Measurements from ENCODE around the gene GLTP. TPM values are rescaled to one million over a fixed set of nuclear protein-coding genes. Genes with fewer than 3 reads are reported as not detected.
"Not testable (repeated sequence)": the region's sequence is repeated elsewhere in the genome, so short reads cannot be mapped to it uniquely, and the experiment has no call there.

GLTP gene
- total and polyA plus RNA-seq, 3 experiments from 2014 or later: 39.3 to 67.4 (median 42.7) TPM

GRCh38 chr12:109863847-109864712 lies 16.3 kb downstream of the GLTP start:
- Mint-ChIP-seq H3K4me1 (peaks cover 27 to 45% (median 42%) of the 10 kb centered on the region in 3 donors), H3K27me3 (peaks cover 0 to 1% of the 10 kb centered on the region in 2 donors), H3K4me3 (peak overlapping the region in 6 of 7 donors; percentile 29 to 79 (median 54)), H3K9me3 (no peaks in the 10 kb centered on the region), H3K36me3 (peaks cover 0 to 16% (median 4%) of the 10 kb centered on the region in 3 donors), H3K27ac (peak overlapping the region; percentile 74 to 96 (median 90))
- Histone ChIP-seq H3K4me1 (ENCODE audit: insufficient read depth, low read length) (peaks cover 14% of the 10 kb centered on the region), H3K4me3 (ENCODE audit: low read length) (no peak overlapping the region), H3K9me3 (ENCODE audit: low read length) (no peaks in the 10 kb centered on the region), H3K27me3 (ENCODE audit: insufficient read depth, low read length, poor library complexity, severe bottlenecking) (no peaks in the 10 kb centered on the region), H3K27ac (ENCODE audit: low read depth, low read length) (no peak overlapping the region), H3K36me3 (ENCODE audit: insufficient read depth, low read length) (peaks cover 3% of the 10 kb centered on the region)
- POLR2A ChIA-PET: no interaction called here
- peak in 1 of 5 donors; percentile 13 for DNase-seq
- CTCF ChIA-PET: interaction anchor here (0.8 to 1.8 kb wide), 6 partner anchors 9 to 59 kb away, joined by 3 to 8 read pairs (median 4); partner anchors contain the start of gene TCHP

- CTCF ChIA-PET: interaction anchor here (1.3 to 1.8 kb wide), 3 partner anchors 8 to 17 kb away, joined by 3 to 8 read pairs (median 6); no protein-coding TSS in a partner anchor
- peaks cover 14% of the 10 kb centered on the region for H3K4me1 ChIP-seq (ENCODE audit: insufficient read depth, low read length)
- H3K9me3 ChIP-seq (ENCODE audit: low read length); POLR2A ChIA-PET; H3K27ac ChIP-seq (ENCODE audit: low read depth, low read length); H3K27me3 ChIP-seq (ENCODE audit: insufficient read depth, low read length, poor library complexity, severe bottlenecking); H3K9me3 Mint-ChIP-seq; DNase-seq; H3K27me3 Mint-ChIP-seq; H3K4me3 ChIP-seq (ENCODE audit: low read length); H3K4me3 Mint-ChIP-seq: not testable (repeated sequence)
- Mint-ChIP-seq H3K27ac (peak overlapping the region in 2 of 8 donors; percentile 33 to 58), H3K4me1 (peaks cover 27 to 48% (median 41%) of the 10 kb centered on the region in 3 donors), H3K36me3 (peaks cover 0 to 27% (median 6%) of the 10 kb centered on the region in 3 donors)
- H3K36me3 ChIP-seq (ENCODE audit: insufficient read depth, low read length): peaks cover 11% of the 10 kb centered on the region
These were observed 17.9 kb downstream of the GLTP start for GRCh38 chr12:109862491-109862890.

- Mint-ChIP-seq H3K27me3 (peaks cover 0 to 1% of the 10 kb centered on the region in 2 donors), H3K36me3 (peaks cover 0 to 33% (median 6%) of the 10 kb centered on the region in 3 donors), H3K27ac (peak overlapping the region in 1 of 8 donors; percentile 65), H3K4me1 (peaks cover 27 to 48% (median 41%) of the 10 kb centered on the region in 3 donors), H3K4me3 (no peak overlapping the region), H3K9me3 (no peaks in the 10 kb centered on the region)
- Histone ChIP-seq H3K4me3 (ENCODE audit: low read length) (no peak overlapping the region), H3K36me3 (ENCODE audit: insufficient read depth, low read length) (peaks cover 16% of the 10 kb centered on the region), H3K27ac (ENCODE audit: low read depth, low read length) (no peak overlapping the region), H3K4me1 (ENCODE audit: insufficient read depth, low read length) (peaks cover 14% of the 10 kb centered on the region), H3K9me3 (ENCODE audit: low read length) (no peaks in the 10 kb centered on the region), H3K27me3 (ENCODE audit: insufficient read depth, low read length, poor library complexity, severe bottlenecking) (no peaks in the 10 kb centered on the region)
- ChIA-PET CTCF (interaction anchor here (1.1 to 1.8 kb wide), 2 partner anchors 17 kb away, joined by 4 to 6 read pairs; no protein-coding TSS in a partner anchor), POLR2A (no interaction called here)
- no peak for DNase-seq
These were observed 18.5 kb downstream of the GLTP start for GRCh38 chr12:109861689-109862314.

GRCh38 chr12:109860977-109861376 lies 19.4 kb downstream of the GLTP start:
- CTCF ChIA-PET: interaction anchor here (1.1 kb wide), 1 partner anchor 16 kb away, joined by 4 read pairs; no protein-coding TSS in a partner anchor

GRCh38 chr12:109858764-109859163 lies 21.6 kb downstream of the GLTP start:
- Mint-ChIP-seq H3K27ac (peak overlapping the region in 5 of 8 donors; percentile 37 to 94 (median 79)), H3K27me3 (peaks cover 0 to 2% of the 10 kb centered on the region in 2 donors), H3K36me3 (peaks cover 0 to 58% (median 6%) of the 10 kb centered on the region in 3 donors), H3K9me3 (no peaks in the 10 kb centered on the region), H3K4me1 (peaks cover 13 to 20% (median 15%) of the 10 kb centered on the region in 3 donors), H3K4me3 (no peak overlapping the region)
- Histone ChIP-seq H3K4me3 (ENCODE audit: low read length) (no peak overlapping the region), H3K27ac (ENCODE audit: low read depth, low read length) (no peak overlapping the region), H3K9me3 (ENCODE audit: low read length) (no peaks in the 10 kb centered on the region), H3K36me3 (ENCODE audit: insufficient read depth, low read length) (peaks cover 16% of the 10 kb centered on the region), H3K4me1 (ENCODE audit: insufficient read depth, low read length) (peaks cover 3% of the 10 kb centered on the region), H3K27me3 (ENCODE audit: insufficient read depth, low read length, poor library complexity, severe bottlenecking) (no peaks in the 10 kb centered on the region)
- CTCF ChIA-PET: interaction anchor here (8.0 kb wide), 1 partner anchor 14 kb away, joined by 61 read pairs; no protein-coding TSS in a partner anchor
- no peak for DNase-seq
- POLR2A ChIA-PET: no interaction called here

More at GRCh38 chr12:109860977-109861376, 19.4 kb downstream of the GLTP start:
- POLR2A ChIA-PET: no interaction called here
- H3K4me3 Mint-ChIP-seq: no peak overlapping the region
- H3K36me3 Mint-ChIP-seq: peaks cover 0 to 41% (median 6%) of the 10 kb centered on the region in 3 donors
- H3K4me1 Mint-ChIP-seq: peaks cover 27 to 42% (median 36%) of the 10 kb centered on the region in 3 donors
- Histone ChIP-seq H3K27me3 (ENCODE audit: insufficient read depth, low read length, poor library complexity, severe bottlenecking) (no peaks in the 10 kb centered on the region), H3K27ac (ENCODE audit: low read depth, low read length) (no peak overlapping the region), H3K36me3 (ENCODE audit: insufficient read depth, low read length) (peaks cover 16% of the 10 kb centered on the region), H3K9me3 (ENCODE audit: low read length) (no peaks in the 10 kb centered on the region), H3K4me3 (ENCODE audit: low read length) (no peak overlapping the region), H3K4me1 (ENCODE audit: insufficient read depth, low read length) (peaks cover 14% of the 10 kb centered on the region)
- no peak for DNase-seq
- peaks cover 0 to 1% of the 10 kb centered on the region in 2 donors for H3K27me3 Mint-ChIP-seq
- peak overlapping the region in 1 of 8 donors; percentile 57 for H3K27ac Mint-ChIP-seq
- H3K9me3 Mint-ChIP-seq: no peaks in the 10 kb centered on the region

GRCh38 chr12:109857715-109858114 lies 22.6 kb downstream of the GLTP start:
- H3K36me3 ChIP-seq (ENCODE audit: insufficient read depth, low read length): peaks cover 16% of the 10 kb centered on the region
- no peak for DNase-seq
- H3K27ac ChIP-seq (ENCODE audit: low read depth, low read length): no peak overlapping the region
- ChIA-PET CTCF (interaction anchor here (8.0 kb wide), 1 partner anchor 13 kb away, joined by 61 read pairs; no protein-coding TSS in a partner anchor), POLR2A (no interaction called here)
- H3K9me3 ChIP-seq (ENCODE audit: low read length): no peaks in the 10 kb centered on the region
- Mint-ChIP-seq H3K27me3 (peaks cover 0 to 2% of the 10 kb centered on the region in 2 donors), H3K4me3 (peak overlapping the region in 1 of 7 donors; percentile 40), H3K36me3 (peaks cover 0 to 64% (median 8%) of the 10 kb centered on the region in 3 donors), H3K27ac (peak overlapping the region in 4 of 8 donors; percentile 29 to 83 (median 56)), H3K9me3 (no peaks in the 10 kb centered on the region), H3K4me1 (peaks cover 6 to 16% (median 9%) of the 10 kb centered on the region in 3 donors)
- no peak overlapping the region for H3K4me3 ChIP-seq (ENCODE audit: low read length)
- H3K4me1 ChIP-seq (ENCODE audit: insufficient read depth, low read length): no peaks in the 10 kb centered on the region
- H3K27me3 ChIP-seq (ENCODE audit: insufficient read depth, low read length, poor library complexity, severe bottlenecking): no peaks in the 10 kb centered on the region

- DNase-seq: no peak
- CTCF ChIA-PET: interaction anchor here (1.1 to 8.0 kb wide), 3 partner anchors 8 to 44 kb away, joined by 3 to 61 read pairs (median 8); no protein-coding TSS in a partner anchor
- Histone ChIP-seq H3K36me3 (ENCODE audit: insufficient read depth, low read length) (peaks cover 13% of the 10 kb centered on the region), H3K4me1 (ENCODE audit: insufficient read depth, low read length) (no peaks in the 10 kb centered on the region), H3K9me3 (ENCODE audit: low read length) (no peaks in the 10 kb centered on the region), H3K4me3 (ENCODE audit: low read length) (no peak overlapping the region), H3K27ac (ENCODE audit: low read depth, low read length) (no peak overlapping the region), H3K27me3 (ENCODE audit: insufficient read depth, low read length, poor library complexity, severe bottlenecking) (no peaks in the 10 kb centered on the region)
- Mint-ChIP-seq H3K27me3 (peaks cover 0 to 2% of the 10 kb centered on the region in 2 donors), H3K4me1 (peaks cover 6 to 11% (median 8%) of the 10 kb centered on the region in 3 donors), H3K9me3 (no peaks in the 10 kb centered on the region), H3K27ac (peak overlapping the region in 1 of 8 donors; percentile 83), H3K4me3 (no peak overlapping the region), H3K36me3 (peaks cover 0 to 66% (median 8%) of the 10 kb centered on the region in 3 donors)
- POLR2A ChIA-PET: no interaction called here
These were observed 25.0 kb downstream of the GLTP start for GRCh38 chr12:109855377-109855776.

Measured in CD8-positive, alpha-beta memory T cell (primary cell).